HepG2 (cell line): Measurements from ENCODE around the gene RBP5. TPM values are rescaled to one million over a fixed set of nuclear protein-coding genes. Genes with fewer than 3 reads are reported as not detected.

ENCODE experiments used
- ATAC-seq: fragments of 200-7000 bp; cut with Tn5 transposase; 3 replicates; pipeline ENCODE4 v1.9.1; 2020; ENCODE audit warnings: mild to moderate bottlenecking, moderate library complexity
- BruUV-seq: library from RNA; stranded (reverse); fragments of 400-500 nt; replicated peaks from 2 replicates; lab custom pipeline; 2021; lab: Mats Ljungman, UMichigan
- CTCF ChIA-PET: fragments of 300-600 bp; formaldehyde crosslinking; extraction: SDS; loops from one replicate; lab custom pipeline; 2021; ENCODE audit warnings: low total read pairs, inconsistent platforms, low intra/inter-chr PET ratio; lab: Yijun Ruan, JAX
- POLR2A ChIA-PET: fragments of 350-600 bp; sonication (Branson Sonifier 250); formaldehyde crosslinking; loops from one replicate; lab custom pipeline; 2020; ENCODE audit warnings: antibody characterized with exemption, inconsistent platforms; lab: Yijun Ruan, JAX
- DNase-seq: peaks from one replicate; pipeline ENCODE4 v3.0.0-alpha.2; 2015; ENCODE audit warnings: low spot score
- FAIRE-seq: peaks from 3 replicates; lab custom pipeline; 2011; peaks lifted over from hg19 to GRCh38; lab: Jason Lieb, UNC
- H2AFZ ChIP-seq: one replicate; pipeline ENCODE4 v1.6.1; 2011; ENCODE audit warnings: low read length, inconsistent platforms
- H3K27ac ChIP-seq: fragments of 300-600 bp; 3 replicates; pipeline ENCODE4 v1.8.0; 2011; ENCODE audit warnings: mixed run types, mild to moderate bottlenecking, mixed read lengths, low read length, inconsistent platforms; ENCODE audit not compliant: insufficient read depth; ENCODE audit errors: extremely low read length
- H3K27me3 ChIP-seq, 2 experiments: fragments of 200-600 bp in 1 of 2; 2 replicates in 1 of 2; 3 replicates in 1 of 2; pipeline versions ENCODE4 v1.6.0 to v1.8.0; 2011; ENCODE audit warnings: low read length in 2 of 2, mild to moderate bottlenecking in 2 of 2, moderate library complexity in 2 of 2, inconsistent platforms in 1 of 2; ENCODE audit not compliant: insufficient read depth in 2 of 2, control insufficient read depth in 1 of 2
- H3K36me3 ChIP-seq, 2 experiments: fragments of 200-600 bp in 1 of 2; replicated peaks in 1 of 2; 2 replicates in 1 of 2; 3 replicates in 1 of 2; pipeline versions ENCODE4 v1.5.1 to v1.8.0; 2011; ENCODE audit warnings: low read length in 2 of 2, inconsistent platforms in 1 of 2; ENCODE audit not compliant: insufficient read depth in 2 of 2, control insufficient read depth in 1 of 2
- H3K4me1 ChIP-seq: 2 replicates; pipeline ENCODE4 v1.5.1; 2012; ENCODE audit warnings: low read length, inconsistent platforms; ENCODE audit not compliant: insufficient read depth
- H3K4me2 ChIP-seq: 2 replicates; pipeline ENCODE4 v1.6.0; 2011; ENCODE audit warnings: low read depth, low read length, inconsistent platforms
- H3K4me3 ChIP-seq, 3 experiments: fragments of 200-600 bp in 1 of 3; sonication (generic), shearing (Covaris generic) in 1 of 3; replicated peaks in 1 of 3; 2 replicates each; pipeline ENCODE4 v1.5.1; 2011 to 2016; ENCODE audit warnings: low read length in 3 of 3, inconsistent platforms in 2 of 3, low read depth in 2 of 3, mild to moderate bottlenecking in 2 of 3, control low read depth in 1 of 3, mixed read lengths in 1 of 3; ENCODE audit not compliant: insufficient read depth in 1 of 3
- H3K79me2 ChIP-seq: one replicate; pipeline ENCODE4 v1.6.1; 2011; ENCODE audit warnings: low read length, inconsistent platforms; ENCODE audit not compliant: insufficient read depth
- H3K9ac ChIP-seq: 2 replicates; pipeline ENCODE4 v1.6.0; 2011; ENCODE audit warnings: mild to moderate bottlenecking, low read depth, low read length, inconsistent platforms; ENCODE audit not compliant: insufficient read depth
- H3K9me3 ChIP-seq: 2 replicates; pipeline ENCODE4 v1.5.1; 2012; ENCODE audit warnings: mild to moderate bottlenecking, low read length
- H4K20me1 ChIP-seq: 2 replicates; pipeline ENCODE4 v1.6.0; 2011; ENCODE audit warnings: inconsistent platforms, mild to moderate bottlenecking, low read length, moderate library complexity; ENCODE audit not compliant: insufficient read depth
- PRDM15 ChIP-seq: sonication (generic); formaldehyde crosslinking; IDR thresholded peaks from 2 replicates; pipeline ENCODE4 v1.4.0; 2020; ENCODE audit warnings: missing genetic modification reagents
- WIZ ChIP-seq: sonication (generic); formaldehyde crosslinking; IDR thresholded peaks from 2 replicates; pipeline ENCODE4 v1.5.1; 2020; ENCODE audit warnings: mild to moderate bottlenecking, missing genetic modification reagents
- ZFP36 ChIP-seq: fragments of 150-350 bp; IDR thresholded peaks from 2 replicates; pipeline ENCODE4 v1.6.1; 2018; ENCODE audit warnings: borderline replicate concordance, low read length, low read depth; ENCODE audit not compliant: partially characterized antibody
- ZNF543 ChIP-seq: sonication (generic); formaldehyde crosslinking; IDR thresholded peaks from 2 replicates; pipeline ENCODE4 v1.4.0; 2020; ENCODE audit warnings: mild to moderate bottlenecking, missing genetic modification reagents
- WGBS: methylation state at CpG from one replicate; pipeline ENCODE4 v1.1.6; 2017; ENCODE audit warnings: low lambda C conversion rate; 5-methylcytosine and 5-hydroxymethylcytosine counted together
- in situ Hi-C: cut with HindIII; loops from 2 replicates; pipeline ENCODE4 v1.10.0; 2017; ENCODE audit warnings: low pct_unique_long_range_greater_than_20kb; ENCODE audit not compliant: extremely low pct_ligation_motif_present
- intact Hi-C: fragments of 100-400 bp; cut with micrococcal nuclease; formaldehyde crosslinking; loops from one replicate; pipeline ENCODE4 v1.10.0; 2022; ENCODE audit not compliant: unreplicated experiment
- polyA plus RNA-seq, 8 experiments: library from polyadenylated mRNA; depleted of rRNA in 3 of 8; stranded (reverse) in 7 of 8; unstranded in 1 of 8; fragments of >200 nt; fragmentation: Illumina TruSeq in 4 of 8; extraction: Trizol in 4 of 8; gene quantifications; 2 replicates each; pipeline versions ENCODE4 v1.2.1 to v1.2.3, GENCODE V29; 2011 to 2016; ENCODE audit warnings: low read depth in 4 of 8, missing spikeins in 1 of 8, mixed read lengths in 1 of 8; ENCODE audit not compliant: insufficient read depth in 1 of 8
- total RNA-seq, 5 experiments: library from RNA; depleted of rRNA; stranded (reverse); fragments of >200 nt; fragmentation: Illumina TruSeq; extraction: Trizol; gene quantifications; 2 replicates each; pipeline ENCODE4 v1.2.3, GENCODE V29; 2016; ENCODE audit warnings: low read depth in 1 of 5

RBP5 gene
- total and polyA plus RNA-seq, 2 of the 13 experiments (the other 11 are each of a cell fraction or from before 2014, with no cell fraction given) = 13.8 to 19.8 TPM

- Histone ChIP-seq H3K4me1 (no peaks in the 10 kb centered on the region), H3K4me3 (no peak overlapping the region), H4K20me1 (no peaks in the 10 kb centered on the region), H3K9me3 (peaks cover 21% of the 10 kb centered on the region), H3K4me2 (no peak overlapping the region), H3K9ac (no peak overlapping the region), H3K36me3 (no peaks in the 10 kb centered on the region)
- CTCF ChIA-PET = no interaction called here
- no TSS peak for BruUV-seq
- intact Hi-C loops (no loop called here), in situ Hi-C loops (no loop called here)
- ATAC-seq = no peak
- no peak for DNase-seq
- TF ChIP-seq ZNF543 (CRISPR knock-in tag) = no peak
- TF ChIP-seq PRDM15 = no peak
- TF ChIP-seq, all 625 proteins: peak for 0
- POLR2A ChIA-PET = no interaction called here
- Histone ChIP-seq H3K27me3 (no peaks in the 10 kb centered on the region), H3K79me2 (no peaks in the 10 kb centered on the region), H3K27ac (no peak overlapping the region), H2AFZ (no peak overlapping the region)
- no peak for FAIRE-seq
Observed at GRCh38 chr12:7175493-7175892, 46.8 kb upstream of the RBP5 start.

GRCh38 chr12:7171854-7172253 lies 43.2 kb upstream of the RBP5 start:
- intact Hi-C loops = no loop called here
- 0% methylated on average over 1 of the region's 1 CpG for WGBS

More at GRCh38 chr12:7171854-7172253, 43.2 kb upstream of the RBP5 start:
- H3K27ac ChIP-seq = no peak overlapping the region
- ChIA-PET POLR2A (no interaction called here), CTCF (no interaction called here)
- H3K4me2 ChIP-seq = no peak overlapping the region
- H3K9me3 ChIP-seq = peaks cover 56% of the 10 kb centered on the region
- in situ Hi-C loops = no loop called here
- H3K27me3 ChIP-seq = no peaks in the 10 kb centered on the region
- H2AFZ ChIP-seq = no peak overlapping the region
- ATAC-seq = no peak
- no peaks in the 10 kb centered on the region for H3K36me3 ChIP-seq
- no peaks in the 10 kb centered on the region for H4K20me1 ChIP-seq
- TF ChIP-seq WIZ (CRISPR knock-in tag) = no peak
- peak; percentile 46 for TF ChIP-seq ZFP36
- DNase-seq = no peak
- no peaks in the 10 kb centered on the region for H3K4me1 ChIP-seq
- H3K79me2 ChIP-seq = no peaks in the 10 kb centered on the region
- H3K4me3 ChIP-seq = no peak overlapping the region
- BruUV-seq = no TSS peak
- no peak overlapping the region for H3K9ac ChIP-seq
- no peak for FAIRE-seq
